B cell (primary cell): ENCODE data around the gene AK4. TPM values are rescaled to one million over a fixed set of nuclear protein-coding genes. Genes with fewer than 3 reads are reported as not detected.

ENCODE experiments used
- ATAC-seq: fragments of 200-7000 bp; cut with Tn5 transposase; one replicate; pipeline ENCODE4 v1.10.0; 2021; ENCODE audit warnings: low read depth, mild to moderate bottlenecking, moderate number of reproducible peaks, moderate library complexity
- CTCF ChIA-PET: fragments of 350-600 bp; sonication (Branson Sonifier 250); formaldehyde crosslinking; loops from one replicate; lab custom pipeline; 2021; ENCODE audit warnings: antibody characterized with exemption, inconsistent platforms; lab: Charles Lee
- POLR2A ChIA-PET: fragments of 350-600 bp; sonication (Branson Sonifier 250); formaldehyde crosslinking; loops from one replicate; lab custom pipeline; 2021; ENCODE audit warnings: antibody characterized with exemption; lab: Charles Lee
- DNase-seq: peaks from one replicate; pipeline ENCODE4 v3.0.0; 2013
- H2AFZ ChIP-seq: 2 replicates; pipeline ENCODE4 v1.6.1; 2012; ENCODE audit warnings: mild to moderate bottlenecking, low read depth, low read length; ENCODE audit not compliant: insufficient read depth, poor library complexity, severe bottlenecking
- H3K27ac ChIP-seq, 2 donors: 1 replicate in 1 of 2; 2 replicates in 1 of 2; pipeline ENCODE4 v1.5.1; 2012 to 2013; ENCODE audit warnings: low read length in 2 of 2, mild to moderate bottlenecking in 2 of 2, moderate library complexity in 1 of 2
- H3K27me3 ChIP-seq, 4 experiments: fragments of 200-600 bp in 1 of 4; sonication (generic) in 1 of 4; replicated peaks in 1 of 4; 1 replicate in 2 of 4; 2 replicates in 2 of 4; pipeline versions ENCODE4 v1.6.1 to v1.7.0; 2013 to 2016; ENCODE audit warnings: low read length in 3 of 4, mild to moderate bottlenecking in 2 of 4, mixed read lengths in 1 of 4, moderate library complexity in 1 of 4; ENCODE audit not compliant: insufficient read depth in 4 of 4, control insufficient read depth in 3 of 4; ENCODE audit errors: control extremely low read depth in 1 of 4
- H3K36me3 ChIP-seq, 2 experiments: replicated peaks in 1 of 2; 1 replicate in 1 of 2; 2 replicates in 1 of 2; pipeline versions ENCODE4 v1.6.1 to v1.7.1; 2013; ENCODE audit warnings: low read length in 1 of 2; ENCODE audit not compliant: insufficient read depth in 2 of 2, control insufficient read depth in 1 of 2; ENCODE audit errors: control extremely low read depth in 1 of 2, extremely low read depth in 1 of 2
- H3K4me1 ChIP-seq, 2 donors: fragments of 200-600 bp in 1 of 2; sonication (generic) in 1 of 2; 1 replicate in 1 of 2; 2 replicates in 1 of 2; pipeline versions ENCODE4 v1.5.1 to v1.6.1; 2013 to 2017; ENCODE audit warnings: low read length in 2 of 2; ENCODE audit not compliant: control insufficient read depth in 2 of 2, insufficient read depth in 2 of 2
- H3K4me2 ChIP-seq: replicated peaks from 2 replicates; pipeline ENCODE3; 2012; ENCODE audit warnings: mild to moderate bottlenecking, low read depth, low read length; ENCODE audit not compliant: poor library complexity, severe bottlenecking
- H3K4me3 ChIP-seq, 5 experiments: fragments of 200-600 bp in 1 of 5; sonication (generic) in 1 of 5; 1 replicate in 3 of 5; 2 replicates in 2 of 5; pipeline versions ENCODE4 v1.5.1 to v1.7.0; 2011 to 2016; ENCODE audit warnings: low read length in 4 of 5, mild to moderate bottlenecking in 4 of 5, low read depth in 2 of 5, control low read depth in 1 of 5, moderate library complexity in 1 of 5; ENCODE audit not compliant: insufficient read depth in 1 of 5; ENCODE audit errors: control extremely low read depth in 1 of 5, extremely low read depth in 1 of 5
- H3K79me2 ChIP-seq: fragments of 200-600 bp; sonication (generic); one replicate; pipeline ENCODE4 v1.6.0; 2016; ENCODE audit warnings: low read length; ENCODE audit not compliant: control insufficient read depth, insufficient read depth
- H3K9ac ChIP-seq: fragments of 200-600 bp; sonication (generic); 2 replicates; pipeline ENCODE4 v1.6.1; 2017; ENCODE audit warnings: mild to moderate bottlenecking, low read length, moderate library complexity
- H3K9me3 ChIP-seq, 3 donors: one replicate each; pipeline versions ENCODE4 v1.6.1 to v1.7.1; 2013; ENCODE audit warnings: low read length in 2 of 3; ENCODE audit not compliant: control insufficient read depth in 2 of 3, insufficient read depth in 1 of 3; ENCODE audit errors: control extremely low read depth in 1 of 3
- H4K20me1 ChIP-seq: 2 replicates; pipeline ENCODE4 v1.6.0; 2012; ENCODE audit warnings: mild to moderate bottlenecking, low read length; ENCODE audit not compliant: insufficient read depth, control insufficient read depth, poor library complexity, severe bottlenecking
- H3K27ac Mint-ChIP-seq: one replicate; pipeline ENCODE4 v1.8.0; 2021; ENCODE audit warnings: mixed read lengths
- H3K27me3 Mint-ChIP-seq: one replicate; pipeline ENCODE4 v1.8.0; 2021; ENCODE audit warnings: mixed read lengths
- H3K4me1 Mint-ChIP-seq: one replicate; pipeline ENCODE4 v1.8.0; 2021; ENCODE audit warnings: mixed read lengths
- H3K4me3 Mint-ChIP-seq: one replicate; pipeline ENCODE4 v1.8.0; 2021; ENCODE audit warnings: mixed read lengths
- H3K9me3 Mint-ChIP-seq: one replicate; pipeline ENCODE4 v1.8.0; 2022; ENCODE audit warnings: mixed read lengths; ENCODE audit not compliant: insufficient read depth
- CTCF ChIP-seq: fragments of 200-600 bp; IDR thresholded peaks from one replicate; pipeline ENCODE4 v1.8.0; 2022; ENCODE audit warnings: antibody characterized with exemption, mild to moderate bottlenecking
- EZH2 ChIP-seq: IDR thresholded peaks from 2 replicates; pipeline ENCODE4 v1.6.1; 2012; ENCODE audit warnings: borderline replicate concordance, low read depth, mild to moderate bottlenecking, moderate library complexity, low read length; ENCODE audit not compliant: insufficient read depth, poor library complexity, severe bottlenecking
- WGBS: methylation state at CpG from one replicate; pipeline ENCODE4 v1.1.5; 2013; ENCODE audit warnings: missing lambda C conversion rate; ENCODE audit not compliant: insufficient coverage; 5-methylcytosine and 5-hydroxymethylcytosine counted together
- intact Hi-C: fragments of 100-400 bp; cut with micrococcal nuclease; formaldehyde crosslinking; loops from one replicate; pipeline ENCODE4 v1.10.0; 2022
- polyA plus RNA-seq: library from polyadenylated mRNA; depleted of rRNA; stranded (reverse); fragments of >200 nt; gene quantifications from 2 replicates; pipeline ENCODE4 v1.2.3, GENCODE V29; 2012
- total RNA-seq, 2 donors: library from RNA; stranded (reverse); fragments of 120-200 nt in 1 of 2; gene quantifications; 1 replicate in 1 of 2; 2 replicates in 1 of 2; pipeline versions ENCODE4 v1.2.3 to v1.2.4, GENCODE V29; 2013 to 2022

Gene AK4
- total and polyA plus RNA-seq, 2 donors (not counting 1 experiment from before 2014, with no cell fraction given) = 0.34 TPM; not detected in 1

- Histone ChIP-seq H3K4me3 (no peak overlapping the region), H4K20me1 (no peaks in the 10 kb centered on the region), H3K4me2 (no peak overlapping the region), H3K9ac (no peak overlapping the region), H3K79me2 (no peaks in the 10 kb centered on the region), H3K27ac (no peak overlapping the region), H3K27me3 (no peaks in the 10 kb centered on the region), H2AFZ (peak overlapping the region; percentile 44), H3K36me3 (no peaks in the 10 kb centered on the region), H3K4me1 (no peaks in the 10 kb centered on the region), H3K9me3 (no peaks in the 10 kb centered on the region)
- no peak overlapping the region for H3K27ac Mint-ChIP-seq
- H3K4me1 Mint-ChIP-seq = peaks cover 4% of the 10 kb centered on the region
- no peak overlapping the region for H3K4me3 Mint-ChIP-seq
- H3K27me3 Mint-ChIP-seq = peaks cover 4% of the 10 kb centered on the region
- DNase-seq = no peak
- intact Hi-C loops = no loop called here
- TF ChIP-seq CTCF (no peak), EZH2 (no peak)
- H3K9me3 Mint-ChIP-seq = no peaks in the 10 kb centered on the region
- CTCF ChIA-PET = interaction anchor here (2.2 to 2.6 kb wide), 2 partner anchors 10 to 471 kb away, joined by 5 to 19 read pairs; no protein-coding TSS in a partner anchor
- POLR2A ChIA-PET = no interaction called here
- WGBS = 100% methylated on average over 1 of the region's 1 CpG
- no peak for ATAC-seq
These were observed 69.0 kb downstream of the AK4 start for GRCh38 chr1:65216989-65217388.

GRCh38 chr1:65221638-65222339 lies 73.8 kb downstream of the AK4 start:
- Histone ChIP-seq H3K4me1 (no peaks in the 10 kb centered on the region), H3K9me3 (no peaks in the 10 kb centered on the region), H3K4me3 (no peak overlapping the region), H2AFZ (no peak overlapping the region), H3K27ac (no peak overlapping the region), H3K27me3 (no peaks in the 10 kb centered on the region), H3K4me2 (no peak overlapping the region), H3K9ac (no peak overlapping the region), H3K79me2 (no peaks in the 10 kb centered on the region), H3K36me3 (no peaks in the 10 kb centered on the region), H4K20me1 (no peaks in the 10 kb centered on the region)
- intact Hi-C loops = no loop called here
- Mint-ChIP-seq H3K27me3 (peaks cover 7% of the 10 kb centered on the region), H3K4me1 (no peaks in the 10 kb centered on the region), H3K27ac (no peak overlapping the region), H3K9me3 (no peaks in the 10 kb centered on the region), H3K4me3 (no peak overlapping the region)
- 94% methylated on average over 4 of the region's 10 CpGs for WGBS
- TF ChIP-seq CTCF (no peak), EZH2 (no peak)
- POLR2A ChIA-PET = no interaction called here
- ATAC-seq (no peak), DNase-seq (no peak)
- CTCF ChIA-PET = no interaction called here
